GM23338 (cell line): ENCODE results near the gene ETNPPL. TPM values are rescaled to one million over a fixed set of nuclear protein-coding genes. Genes with fewer than 3 reads are reported as not detected.

Experiments
- ATAC-seq: fragments of 200-7000 bp; cut with Tn5 transposase; 3 replicates; pipeline ENCODE4 v1.9.1; 2020
- DNase-seq: peaks from one replicate; pipeline ENCODE4 v3.0.0-alpha.2; 2015; ENCODE audit warnings: low spot score
- H2AFZ ChIP-seq: fragments of 200-600 bp; sonication (generic); 2 replicates; pipeline ENCODE4 v1.8.0; 2016; ENCODE audit warnings: antibody characterized with exemption, mild to moderate bottlenecking, moderate library complexity
- H3F3A ChIP-seq: fragments of 200-600 bp; sonication (generic); replicated peaks from 2 replicates; pipeline ENCODE4 v1.8.0; 2017; ENCODE audit warnings: antibody characterized with exemption, mixed run types, low read depth
- H3K27ac ChIP-seq: fragments of 200-600 bp; sonication (generic); 2 replicates; pipeline ENCODE4 v1.6.1; 2016; ENCODE audit warnings: low read depth
- H3K27me3 ChIP-seq: fragments of 200-600 bp; sonication (generic); 2 replicates; pipeline ENCODE4 v1.8.0; 2016; ENCODE audit warnings: mild to moderate bottlenecking, mixed run types, moderate library complexity; ENCODE audit not compliant: insufficient read depth
- H3K36me3 ChIP-seq: fragments of 200-600 bp; sonication (generic); 2 replicates; pipeline ENCODE4 v1.8.0; 2016; ENCODE audit warnings: mild to moderate bottlenecking; ENCODE audit not compliant: insufficient read depth
- H3K4me1 ChIP-seq: fragments of 200-600 bp; sonication (generic); 2 replicates; pipeline ENCODE4 v1.8.0; 2016; ENCODE audit warnings: mild to moderate bottlenecking, moderate library complexity; ENCODE audit not compliant: insufficient read depth
- H3K4me2 ChIP-seq: fragments of 200-600 bp; sonication (generic); 2 replicates; pipeline ENCODE4 v1.7.1; 2017; ENCODE audit warnings: mixed run types
- H3K4me3 ChIP-seq: fragments of 200-600 bp; sonication (generic); 2 replicates; pipeline ENCODE4 v1.6.1; 2016; ENCODE audit warnings: mixed run types
- H3K79me2 ChIP-seq: fragments of 200-600 bp; sonication (generic); replicated peaks from 2 replicates; pipeline ENCODE4 v1.8.0; 2017; ENCODE audit warnings: mild to moderate bottlenecking; ENCODE audit not compliant: insufficient read depth
- H3K9me2 ChIP-seq: fragments of 200-600 bp; sonication (generic); 2 replicates; pipeline ENCODE4 v1.8.0; 2017; ENCODE audit not compliant: insufficient read depth
- H4K20me1 ChIP-seq: fragments of 200-600 bp; sonication (generic); replicated peaks from 2 replicates; pipeline ENCODE4 v1.8.0; 2017; ENCODE audit warnings: mild to moderate bottlenecking; ENCODE audit not compliant: insufficient read depth
- H3K27ac Mint-ChIP-seq: 2 replicates; pipeline ENCODE4 v1.8.0; 2020; ENCODE audit warnings: inconsistent platforms, mild to moderate bottlenecking, moderate library complexity, mixed read lengths
- H3K27me3 Mint-ChIP-seq: 3 replicates; pipeline ENCODE4 v1.8.0; 2022; ENCODE audit warnings: low read depth, mild to moderate bottlenecking, moderate library complexity, mixed read lengths, inconsistent platforms; ENCODE audit not compliant: insufficient read depth, poor library complexity
- H3K36me3 Mint-ChIP-seq: 3 replicates; pipeline ENCODE4 v1.8.0; 2021; ENCODE audit warnings: low read depth, mild to moderate bottlenecking, inconsistent platforms, moderate library complexity, mixed read lengths
- H3K4me1 Mint-ChIP-seq: 3 replicates; pipeline ENCODE4 v1.8.0; 2020; ENCODE audit warnings: mild to moderate bottlenecking, inconsistent platforms, mixed read lengths
- H3K4me3 Mint-ChIP-seq: 3 replicates; pipeline ENCODE4 v1.8.0; 2021; ENCODE audit warnings: moderate library complexity, mild to moderate bottlenecking, inconsistent platforms, mixed read lengths
- H3K9me3 Mint-ChIP-seq: 3 replicates; pipeline ENCODE4 v1.8.0; 2020; ENCODE audit warnings: moderate library complexity, mild to moderate bottlenecking, inconsistent platforms, mixed read lengths
- CREB1 ChIP-seq: fragments of 250-450 bp; sonication (Bioruptor Pico); IDR thresholded peaks from 2 replicates; pipeline ENCODE4 v1.5.0; 2020; ENCODE audit warnings: low read depth, mild to moderate bottlenecking, moderate library complexity
- CTCF ChIP-seq, 2 experiments: fragments of 200-600 bp in 1 of 2; sonication (generic) in 1 of 2; conservative IDR thresholded peaks; 2 replicates each; pipeline versions ENCODE4 v1.5.1 to v1.6.1; 2016 to 2017; ENCODE audit warnings: antibody characterized with exemption in 2 of 2, low read depth in 2 of 2, mild to moderate bottlenecking in 2 of 2, moderate library complexity in 1 of 2
- EZH2 ChIP-seq: fragments of 200-600 bp; sonication (generic); IDR thresholded peaks from one replicate; pipeline ENCODE4 v1.8.0; 2017; ENCODE audit warnings: antibody characterized with exemption, mild to moderate bottlenecking, low read depth; ENCODE audit not compliant: unreplicated experiment
- EZH2phosphoT487 ChIP-seq: fragments of 200-600 bp; sonication (generic); IDR thresholded peaks from one replicate; pipeline ENCODE4 v1.8.1; 2018; ENCODE audit warnings: antibody characterized with exemption; ENCODE audit not compliant: unreplicated experiment
- JUNB ChIP-seq: IDR thresholded peaks from one replicate; pipeline ENCODE4 v1.6.1; 2016; ENCODE audit warnings: antibody characterized with exemption; ENCODE audit not compliant: unreplicated experiment
- NANOG ChIP-seq: IDR thresholded peaks from 2 replicates; pipeline ENCODE4 v1.6.1; 2016; ENCODE audit warnings: antibody characterized with exemption, borderline replicate concordance
- POLR2AphosphoS5 ChIP-seq: IDR thresholded peaks from 2 replicates; pipeline ENCODE4 v1.6.1; 2016; ENCODE audit warnings: antibody characterized with exemption, low read depth
- REST ChIP-seq: IDR thresholded peaks from one replicate; pipeline ENCODE4 v1.6.1; 2018; ENCODE audit warnings: antibody characterized with exemption; ENCODE audit not compliant: unreplicated experiment
- STAT1 ChIP-seq: IDR thresholded peaks from one replicate; pipeline ENCODE4 v1.6.1; 2016; ENCODE audit warnings: antibody characterized with exemption; ENCODE audit not compliant: unreplicated experiment
- ZNF114 ChIP-seq: fragments of 250-450 bp; sonication (Bioruptor Pico); IDR thresholded peaks from 2 replicates; pipeline ENCODE4 v1.5.0; 2020; ENCODE audit warnings: mild to moderate bottlenecking, moderate library complexity
- ZNF331 ChIP-seq: fragments of 250-450 bp; sonication (Bioruptor Pico); IDR thresholded peaks from 2 replicates; pipeline ENCODE4 v1.5.0; 2020; ENCODE audit warnings: low read depth, mild to moderate bottlenecking, moderate library complexity
- ZNF462 ChIP-seq: fragments of 250-450 bp; sonication (Bioruptor Pico); IDR thresholded peaks from 2 replicates; pipeline ENCODE4 v1.5.0; 2020; ENCODE audit warnings: mild to moderate bottlenecking, moderate library complexity
- polyA plus RNA-seq: library from polyadenylated mRNA; unstranded; fragments of >200 nt; fragmentation: Nextera tagmentation; extraction: Ambion mirVana; gene quantifications from 2 replicates; pipeline ENCODE4 v1.2.1, GENCODE V29; 2016
- total RNA-seq: library from RNA; depleted of rRNA; stranded (reverse); fragments of >200 nt; shearing (Covaris generic); gene quantifications from 2 replicates; pipeline ENCODE4 v1.2.3, GENCODE V29; 2014

Gene ETNPPL
- total and polyA plus RNA-seq, 2 experiments from 2014 or later, result 1.2 to 1.5 TPM

- TF ChIP-seq ZNF462 (CRISPR knock-in tag), result no peak
- TF ChIP-seq CREB1 (CRISPR knock-in tag), result no peak
- no peak for TF ChIP-seq CTCF (conservative IDR thresholded peaks at IDR 0.05; ENCODE audit: low read depth in 2 of 2)
- no peak for TF ChIP-seq JUNB
- TF ChIP-seq ZNF331, result no peak
Measured at GRCh38 chr4:108731006-108731405, 31.8 kb downstream of the ETNPPL start (continued).

- no peaks in the 10 kb centered on the region for H3K79me2 ChIP-seq
- no peak overlapping the region for H2AFZ ChIP-seq
- no peak for TF ChIP-seq EZH2
- no peak for TF ChIP-seq NANOG
- TF ChIP-seq STAT1, result no peak
- TF ChIP-seq JUNB, result no peak
- TF ChIP-seq EZH2phosphoT487, result no peak
- TF ChIP-seq REST, result no peak
- no peak for TF ChIP-seq ZNF331
- no peak for TF ChIP-seq POLR2AphosphoS5
- no peak for TF ChIP-seq ZNF114 (CRISPR knock-in tag)
- H3K27ac Mint-ChIP-seq, result no peak overlapping the region
- no peaks in the 10 kb centered on the region for H3K4me1 Mint-ChIP-seq
- DNase-seq (no peak), ATAC-seq (no peak)
- peaks cover 3% of the 10 kb centered on the region for H3K27me3 Mint-ChIP-seq
- no peaks in the 10 kb centered on the region for H3K4me1 ChIP-seq
- no peak overlapping the region for H3K4me3 Mint-ChIP-seq
- no peak overlapping the region for H3K27ac ChIP-seq
- H4K20me1 ChIP-seq, result no peaks in the 10 kb centered on the region
- H3K4me3 ChIP-seq, result no peak overlapping the region
- H3K36me3 ChIP-seq, result peaks cover 3% of the 10 kb centered on the region; the same call in 1 of the 2 replicates
- peaks cover 7% of the 10 kb centered on the region; the same call in 2 of the 3 replicates for H3K36me3 Mint-ChIP-seq
- H3K4me2 ChIP-seq, result no peak overlapping the region
- H3F3A ChIP-seq, result no peaks in the 10 kb centered on the region
- H3K9me3 Mint-ChIP-seq, result peaks cover 32% of the 10 kb centered on the region
- no peaks in the 10 kb centered on the region for H3K27me3 ChIP-seq
- peaks cover 3% of the 10 kb centered on the region; the same call in 1 of the 2 replicates for H3K9me2 ChIP-seq
Measured at GRCh38 chr4:108730579-108730978, 32.3 kb downstream of the ETNPPL start.
